Naive thymus-derived CD4-positive, alpha-beta T cell (primary cell): ENCODE measurements around the gene EMILIN2. TPM values are rescaled to one million over a fixed set of nuclear protein-coding genes. Genes with fewer than 3 reads are reported as not detected.

Experiments
- ATAC-seq: fragments of 150-1000 bp; cut with Tn5 transposase; 2 replicates; pipeline ENCODE4 v1.10.0; 2021; ENCODE audit warnings: mild to moderate bottlenecking, moderate library complexity
- CTCF ChIA-PET: fragments of 350-600 bp; sonication (Branson Sonifier 250); formaldehyde crosslinking; loops from one replicate; lab custom pipeline; 2021; ENCODE audit warnings: antibody characterized with exemption; lab: Charles Lee
- POLR2A ChIA-PET: fragments of 350-600 bp; sonication (Branson Sonifier 250); formaldehyde crosslinking; loops from one replicate; lab custom pipeline; 2021; ENCODE audit warnings: antibody characterized with exemption, inconsistent platforms; lab: Charles Lee
- DNase-seq, 9 donors: peaks; one replicate each; pipeline versions ENCODE4 v3.0.0 to v3.0.0-alpha.2; 2020 to 2022; ENCODE audit warnings: mixed read lengths in 1 of 9
- H3K27ac ChIP-seq: one replicate; pipeline ENCODE4 v1.7.0; 2013; ENCODE audit warnings: mild to moderate bottlenecking, low read depth, low read length, moderate library complexity
- H3K27me3 ChIP-seq, 2 donors: one replicate each; pipeline ENCODE4 v1.7.0; 2013; ENCODE audit warnings: low read length in 2 of 2, mild to moderate bottlenecking in 2 of 2, moderate library complexity in 2 of 2; ENCODE audit not compliant: control insufficient read depth in 2 of 2, insufficient read depth in 2 of 2
- H3K36me3 ChIP-seq, 3 experiments: 1 replicate in 2 of 3; 2 replicates in 1 of 3; pipeline ENCODE4 v1.7.0; 2013; ENCODE audit warnings: low read length in 3 of 3, mild to moderate bottlenecking in 3 of 3, moderate library complexity in 1 of 3; ENCODE audit not compliant: insufficient read depth in 3 of 3, control insufficient read depth in 2 of 3
- H3K4me1 ChIP-seq, 2 donors: one replicate each; pipeline ENCODE4 v1.7.0; 2013; ENCODE audit warnings: low read length in 2 of 2, mild to moderate bottlenecking in 2 of 2, moderate library complexity in 1 of 2; ENCODE audit not compliant: control insufficient read depth in 2 of 2, insufficient read depth in 2 of 2
- H3K4me3 ChIP-seq: 2 replicates; pipeline ENCODE4 v1.7.0; 2013; ENCODE audit warnings: mild to moderate bottlenecking, low read length
- H3K9me3 ChIP-seq, 3 experiments: 1 replicate in 2 of 3; 2 replicates in 1 of 3; pipeline ENCODE4 v1.7.0; 2013; ENCODE audit warnings: low read length in 3 of 3; ENCODE audit not compliant: control insufficient read depth in 2 of 3
- H3K27ac Mint-ChIP-seq, 9 donors: one replicate each; pipeline ENCODE4 v1.8.0; 2020 to 2022; ENCODE audit warnings: mixed read lengths in 9 of 9, mild to moderate bottlenecking in 8 of 9, moderate library complexity in 5 of 9, inconsistent platforms in 2 of 9
- H3K27me3 Mint-ChIP-seq, 5 donors: one replicate each; pipeline ENCODE4 v1.8.0; 2021 to 2022; ENCODE audit warnings: mixed read lengths in 5 of 5, mild to moderate bottlenecking in 1 of 5
- H3K36me3 Mint-ChIP-seq, 5 donors: one replicate each; pipeline ENCODE4 v1.8.0; 2020 to 2022; ENCODE audit warnings: mixed read lengths in 5 of 5, mild to moderate bottlenecking in 3 of 5, inconsistent platforms in 1 of 5
- H3K4me1 Mint-ChIP-seq, 7 donors: one replicate each; pipeline ENCODE4 v1.8.0; 2020 to 2022; ENCODE audit warnings: mixed read lengths in 7 of 7, mild to moderate bottlenecking in 3 of 7, inconsistent platforms in 1 of 7
- H3K4me3 Mint-ChIP-seq, 10 donors: one replicate each; pipeline ENCODE4 v1.8.0; 2020 to 2022; ENCODE audit warnings: mild to moderate bottlenecking in 10 of 10, mixed read lengths in 10 of 10, moderate library complexity in 6 of 10, inconsistent platforms in 2 of 10
- H3K9me3 Mint-ChIP-seq, 11 donors: one replicate each; pipeline ENCODE4 v1.8.0; 2020 to 2022; ENCODE audit warnings: mixed read lengths in 11 of 11, mild to moderate bottlenecking in 4 of 11, inconsistent platforms in 1 of 11, moderate library complexity in 1 of 11
- intact Hi-C, 2 donors: fragments of 100-400 bp; cut with micrococcal nuclease; formaldehyde crosslinking; loops; one replicate each; pipeline ENCODE4 v1.15.1; 2023
- polyA plus RNA-seq, 2 donors: library from polyadenylated mRNA; unstranded; fragments of 300-500 nt; fragmentation: Illumina TruSeq; gene quantifications; one replicate each; pipeline ENCODE4 v1.2.3, GENCODE V29; 2021
- total RNA-seq, 6 experiments: library from RNA in 5 of 6; stranded (reverse) in 5 of 6; gene quantifications; 1 replicate in 5 of 6; 2 replicates in 1 of 6; pipeline ENCODE4 v1.2.3 and lab custom pipeline; 2021 to 2026

EMILIN2 gene
- total and polyA plus RNA-seq, 7 experiments from 2014 or later = 2.9 to 51.1 (median 7.7) TPM

DNA sequence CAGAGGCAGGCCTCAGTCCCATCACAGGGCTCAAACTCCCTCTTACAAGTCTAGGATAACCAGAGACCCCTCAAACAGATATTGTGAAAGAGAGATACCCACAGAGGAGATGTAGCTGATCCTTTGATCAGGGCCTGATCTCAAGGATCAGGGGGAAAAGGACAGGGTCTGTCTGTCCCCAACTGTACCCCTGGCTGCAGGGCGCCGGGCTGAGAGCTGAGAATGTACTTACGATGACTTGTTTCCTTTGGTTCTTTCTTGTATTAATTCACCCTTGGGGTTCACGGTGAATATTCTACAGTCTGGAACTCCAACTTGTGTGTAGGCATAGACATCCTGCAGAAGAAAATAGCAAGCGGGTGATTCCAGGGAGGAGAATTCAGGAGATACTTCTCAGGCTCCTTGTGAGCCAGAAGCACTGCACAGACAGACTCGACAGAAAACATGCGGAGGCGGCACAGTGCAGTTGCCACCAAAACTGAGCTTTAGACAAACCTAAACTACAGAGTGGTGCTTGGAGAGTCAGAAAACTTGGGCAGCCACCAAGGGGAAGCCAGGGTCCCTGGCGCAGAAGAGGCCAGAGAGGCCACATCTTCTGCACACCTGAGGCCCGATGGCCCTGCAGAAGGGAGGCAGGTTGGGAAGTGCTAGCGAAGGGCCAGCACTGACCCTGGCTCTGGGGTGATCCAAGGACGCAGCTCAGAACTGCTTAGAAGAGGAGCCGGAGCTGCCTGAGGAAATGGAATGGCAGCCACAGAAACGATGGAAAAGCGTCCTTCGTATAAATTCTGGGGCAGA, 73.9 kb downstream of the EMILIN2 start:
- ATAC-seq (no peak), DNase-seq (no peak)
- Histone ChIP-seq H3K9me3 (no peaks in the 10 kb centered on the region), H3K4me3 (no peak overlapping the region), H3K27ac (no peak overlapping the region), H3K36me3 (peaks cover 34 to 87% (median 45%) of the 10 kb centered on the region in 3 experiments), H3K4me1 (no peaks in the 10 kb centered on the region), H3K27me3 (no peaks in the 10 kb centered on the region)
- POLR2A ChIA-PET = no interaction called here
- CTCF ChIA-PET = no interaction called here
- Mint-ChIP-seq H3K27ac (peak overlapping the region; percentile 41 to 83 (median 58)), H3K4me1 (peaks cover 4 to 33% (median 26%) of the 10 kb centered on the region in 7 donors), H3K4me3 (no peak overlapping the region), H3K27me3 (no peaks in the 10 kb centered on the region), H3K36me3 (peaks cover 17 to 70% (median 38%) of the 10 kb centered on the region in 5 donors), H3K9me3 (peaks cover 0 to 1% (median 0%) of the 10 kb centered on the region in 11 donors)
- intact Hi-C loops = no loop called here

- POLR2A ChIA-PET = no interaction called here
- H3K27ac Mint-ChIP-seq = peak overlapping the region in 4 of 9 donors; percentile 28 to 62 (median 41)
Observed at GRCh38 chr18:2921778-2922177, 75.0 kb downstream of the EMILIN2 start.

GRCh38 chr18:2923464-2923863, 76.7 kb downstream of the EMILIN2 start:
- Histone ChIP-seq H3K4me3 (no peak overlapping the region), H3K36me3 (peaks cover 54 to 98% (median 62%) of the 10 kb centered on the region in 3 experiments), H3K27ac (no peak overlapping the region), H3K27me3 (no peaks in the 10 kb centered on the region), H3K9me3 (no peaks in the 10 kb centered on the region), H3K4me1 (no peaks in the 10 kb centered on the region)
- peaks cover 17 to 64% (median 39%) of the 10 kb centered on the region in 5 donors for H3K36me3 Mint-ChIP-seq
- intact Hi-C loops = no loop called here
- ChIA-PET POLR2A (interaction anchor here (1.2 kb wide), 1 partner anchor 39 kb away, joined by 3 read pairs; no protein-coding TSS in a partner anchor), CTCF (interaction anchor here (0.7 to 1.4 kb wide), 3 partner anchors 8 to 228 kb away, joined by 3 read pairs; no protein-coding TSS in a partner anchor)
- H3K4me1 Mint-ChIP-seq = peaks cover 0 to 15% (median 4%) of the 10 kb centered on the region in 7 donors
- H3K4me3 Mint-ChIP-seq = no peak overlapping the region
- ATAC-seq (no peak), DNase-seq (no peak)
- no peaks in the 10 kb centered on the region for H3K9me3 Mint-ChIP-seq
- H3K27ac Mint-ChIP-seq = peak overlapping the region in 1 of 9 donors; percentile 26
- no peaks in the 10 kb centered on the region for H3K27me3 Mint-ChIP-seq

More at GRCh38 chr18:2921778-2922177, 75.0 kb downstream of the EMILIN2 start:
- Histone ChIP-seq H3K4me3 (no peak overlapping the region), H3K4me1 (no peaks in the 10 kb centered on the region), H3K27me3 (no peaks in the 10 kb centered on the region), H3K9me3 (no peaks in the 10 kb centered on the region), H3K36me3 (peaks cover 40 to 88% (median 45%) of the 10 kb centered on the region in 3 experiments), H3K27ac (no peak overlapping the region)
- Mint-ChIP-seq H3K36me3 (peaks cover 17 to 66% (median 31%) of the 10 kb centered on the region in 5 donors), H3K9me3 (peaks cover 0 to 1% (median 0%) of the 10 kb centered on the region in 11 donors), H3K4me1 (peaks cover 4 to 30% (median 20%) of the 10 kb centered on the region in 7 donors), H3K27me3 (no peaks in the 10 kb centered on the region), H3K4me3 (no peak overlapping the region)
- ATAC-seq (no peak), DNase-seq (no peak)
- CTCF ChIA-PET = no interaction called here
- intact Hi-C loops = no loop called here

DNA sequence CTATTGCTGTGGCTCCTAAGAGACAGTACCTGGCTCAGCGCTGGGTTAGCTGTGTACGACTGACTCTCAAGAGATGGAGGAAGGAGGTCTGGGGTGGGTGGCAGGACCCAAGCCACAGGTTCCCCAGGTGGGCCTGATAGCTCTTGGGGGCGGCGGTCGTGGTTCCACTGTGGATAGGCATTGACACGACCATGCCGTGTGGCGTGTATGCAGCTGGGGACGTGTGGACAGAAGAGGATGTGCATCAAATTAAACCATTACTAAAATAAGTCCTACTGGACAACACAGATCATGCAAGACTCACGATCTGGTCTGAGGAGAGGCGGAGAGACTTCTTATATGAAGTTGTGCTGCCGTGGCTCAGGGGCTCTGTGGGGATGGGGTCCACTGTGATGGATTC, 78.1 kb downstream of the EMILIN2 start:
- peaks cover 61 to 98% (median 65%) of the 10 kb centered on the region in 3 experiments for H3K36me3 ChIP-seq
- H3K4me1 ChIP-seq = no peaks in the 10 kb centered on the region
- POLR2A ChIA-PET = interaction anchor here (1.3 to 1.5 kb wide), 3 partner anchors 9 to 18 kb away, joined by 3 to 4 read pairs (median 3); no protein-coding TSS in a partner anchor
- H3K27me3 Mint-ChIP-seq = no peaks in the 10 kb centered on the region
- H3K4me3 Mint-ChIP-seq = no peak overlapping the region
- no peaks in the 10 kb centered on the region for H3K9me3 ChIP-seq
- no peak for ATAC-seq
- intact Hi-C loops = no loop called here
- no peak overlapping the region for H3K4me3 ChIP-seq
- no peaks in the 10 kb centered on the region for H3K27me3 ChIP-seq
- peak overlapping the region in 4 of 9 donors; percentile 7 to 80 (median 62) for H3K27ac Mint-ChIP-seq
- DNase-seq = no peak
- peaks cover 17 to 65% (median 42%) of the 10 kb centered on the region in 5 donors for H3K36me3 Mint-ChIP-seq
- H3K9me3 Mint-ChIP-seq = no peaks in the 10 kb centered on the region
- H3K27ac ChIP-seq = no peak overlapping the region
- H3K4me1 Mint-ChIP-seq = peaks cover 0 to 13% (median 0%) of the 10 kb centered on the region in 7 donors
- CTCF ChIA-PET = no interaction called here

GRCh38 chr18:2926528-2926927, 79.7 kb downstream of the EMILIN2 start:
- no peak for DNase-seq
- Histone ChIP-seq H3K27me3 (no peaks in the 10 kb centered on the region), H3K27ac (no peak overlapping the region), H3K9me3 (no peaks in the 10 kb centered on the region), H3K4me3 (no peak overlapping the region), H3K4me1 (no peaks in the 10 kb centered on the region), H3K36me3 (peaks cover 45 to 98% (median 66%) of the 10 kb centered on the region in 3 experiments)
- Mint-ChIP-seq H3K4me3 (no peak overlapping the region), H3K27me3 (no peaks in the 10 kb centered on the region), H3K9me3 (no peaks in the 10 kb centered on the region), H3K27ac (peak overlapping the region in 3 of 9 donors; percentile 45 to 79 (median 46)), H3K36me3 (peaks cover 4 to 57% (median 37%) of the 10 kb centered on the region in 5 donors), H3K4me1 (peaks cover 0 to 5% (median 0%) of the 10 kb centered on the region in 7 donors)
- ATAC-seq = no peak
- POLR2A ChIA-PET = no interaction called here
- intact Hi-C loops = no loop called here
- CTCF ChIA-PET = interaction anchor here (0.7 to 1.2 kb wide), 2 partner anchors 59 to 1007 kb away, joined by 3 read pairs; no protein-coding TSS in a partner anchor

DNA sequence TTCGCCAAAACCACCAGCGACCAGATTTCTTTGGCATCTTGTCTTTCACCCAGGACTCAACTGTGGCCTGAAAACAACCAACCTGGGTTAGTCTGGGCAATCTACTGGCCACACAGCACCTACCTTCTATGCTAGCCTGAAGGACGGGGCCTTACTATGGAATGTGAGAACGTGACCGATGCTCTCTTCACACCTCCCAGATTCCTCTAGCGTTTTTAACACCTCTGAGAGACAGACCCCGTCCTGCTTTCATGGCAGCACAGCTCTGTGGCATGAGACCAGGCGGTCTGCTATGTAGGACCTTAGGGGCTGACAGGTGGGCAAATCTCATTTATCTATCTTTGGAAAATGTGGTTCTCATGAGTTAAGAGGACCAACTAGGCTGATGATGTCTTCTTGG, 80.9 kb downstream of the EMILIN2 start:
- no peak overlapping the region for H3K4me3 ChIP-seq

More for the DNA sequence above, 80.9 kb downstream of the EMILIN2 start:
- H3K4me1 ChIP-seq = peaks cover 5 to 6% of the 10 kb centered on the region in 2 donors
- DNase-seq (no peak), ATAC-seq (no peak)
- Mint-ChIP-seq H3K4me1 (peaks cover 4 to 11% (median 6%) of the 10 kb centered on the region in 7 donors), H3K9me3 (no peaks in the 10 kb centered on the region), H3K27me3 (no peaks in the 10 kb centered on the region), H3K4me3 (no peak overlapping the region), H3K27ac (peak overlapping the region in 6 of 9 donors; percentile 19 to 59 (median 36)), H3K36me3 (peaks cover 4 to 55% (median 34%) of the 10 kb centered on the region in 5 donors)
- H3K27ac ChIP-seq = no peak overlapping the region
- peaks cover 37 to 89% (median 66%) of the 10 kb centered on the region in 3 experiments for H3K36me3 ChIP-seq
- intact Hi-C loops = no loop called here
- no peaks in the 10 kb centered on the region for H3K27me3 ChIP-seq
- ChIA-PET POLR2A (no interaction called here), CTCF (interaction anchor here (0.9 to 8.7 kb wide), 4 partner anchors 30 to 224 kb away, joined by 3 to 150 read pairs (median 4); no protein-coding TSS in a partner anchor)
- no peaks in the 10 kb centered on the region for H3K9me3 ChIP-seq
